Suprapubic skin (tissue), 4 donors: ENCODE data around the gene STARD8. TPM values are rescaled to one million over a fixed set of nuclear protein-coding genes. Genes with fewer than 3 reads are reported as not detected.

ENCODE experiments used
- DNase-seq, 2 donors: peaks; one replicate each; pipeline ENCODE4 v3.0.0-alpha.2; 2019; ENCODE audit warnings: low spot score in 2 of 2
- H3K27ac ChIP-seq: fragments of 200-600 bp; sonication (generic); one replicate; pipeline ENCODE4 v1.5.1; 2019
- H3K27me3 ChIP-seq: fragments of 200-600 bp; sonication (generic); one replicate; pipeline ENCODE4 v1.5.1; 2019
- H3K36me3 ChIP-seq: fragments of 200-600 bp; sonication (generic); one replicate; pipeline ENCODE4 v1.5.1; 2019
- H3K4me1 ChIP-seq: fragments of 200-600 bp; sonication (generic); one replicate; pipeline ENCODE4 v1.5.1; 2019
- H3K4me3 ChIP-seq: fragments of 200-600 bp; sonication (generic); one replicate; pipeline ENCODE4 v1.5.1; 2019; ENCODE audit warnings: mild to moderate bottlenecking
- H3K9me3 ChIP-seq: fragments of 200-600 bp; sonication (generic); one replicate; pipeline ENCODE4 v1.5.1; 2019
- CTCF ChIP-seq, 2 donors: fragments of 200-600 bp in 1 of 2; fragments of 450-650 bp in 1 of 2; sonication (generic) in 1 of 2; IDR thresholded peaks; one replicate each; pipeline ENCODE4 v1.5.1; 2016 to 2019; ENCODE audit warnings: antibody characterized with exemption in 2 of 2, mild to moderate bottlenecking in 1 of 2, moderate library complexity in 1 of 2
- EP300 ChIP-seq: sonication (generic); formaldehyde crosslinking; IDR thresholded peaks from one replicate; pipeline ENCODE4 v1.6.1; 2017; ENCODE audit warnings: antibody characterized with exemption
- POLR2A ChIP-seq, 2 donors: fragments of 450-650 bp; IDR thresholded peaks; one replicate each; pipeline ENCODE4 v1.6.1; 2017; ENCODE audit warnings: antibody characterized with exemption in 2 of 2, mild to moderate bottlenecking in 2 of 2, moderate library complexity in 2 of 2
- POLR2AphosphoS5 ChIP-seq, 3 donors: sonication (generic); formaldehyde crosslinking; IDR thresholded peaks; one replicate each; pipeline ENCODE4 v1.6.1; 2017; ENCODE audit warnings: antibody characterized with exemption in 3 of 3
- WGBS: methylation state at CpG from one replicate; pipeline ENCODE4 v1.1.5; 2018; 5-methylcytosine and 5-hydroxymethylcytosine counted together
- total RNA-seq, 4 donors: library from RNA; depleted of rRNA; stranded (reverse); fragments of >200 nt; gene quantifications; one replicate each; pipeline ENCODE4 v1.1.0, GENCODE V29; 2016

The STARD8 gene
- total RNA-seq, 4 donors from 2014 or later, result 2.0 to 4.5 (median 2.3) TPM

GRCh38 chrX:68669094-68669860, 21.8 kb downstream of the STARD8 start:
- TF ChIP-seq EP300 (no peak), CTCF (IDR thresholded peaks at IDR 0.05) (no peak), POLR2AphosphoS5 (IDR thresholded peaks at IDR 0.05) (no peak), POLR2A (IDR thresholded peaks at IDR 0.05) (no peak)
- Histone ChIP-seq H3K27ac (no peak overlapping the region), H3K4me3 (no peak overlapping the region), H3K4me1 (no peaks in the 10 kb centered on the region), H3K36me3 (no peaks in the 10 kb centered on the region), H3K27me3 (no peaks in the 10 kb centered on the region), H3K9me3 (no peaks in the 10 kb centered on the region)
- DNase-seq, result no peak
- WGBS, result 70% methylated on average over 10 of the region's 10 CpGs

- no peaks in the 10 kb centered on the region for H3K36me3 ChIP-seq
- TF ChIP-seq POLR2A (IDR thresholded peaks at IDR 0.05) (no peak), POLR2AphosphoS5 (IDR thresholded peaks at IDR 0.05) (no peak), CTCF (IDR thresholded peaks at IDR 0.05) (no peak), EP300 (no peak)
- H3K27me3 ChIP-seq, result no peaks in the 10 kb centered on the region
- no peaks in the 10 kb centered on the region for H3K9me3 ChIP-seq
- 62% methylated on average over 3 of the region's 3 CpGs for WGBS
- H3K27ac ChIP-seq, result no peak overlapping the region
- DNase-seq, result no peak
- H3K4me1 ChIP-seq, result no peaks in the 10 kb centered on the region
- H3K4me3 ChIP-seq, result no peak overlapping the region
Measured at GRCh38 chrX:68669871-68670270, 22.4 kb downstream of the STARD8 start.

GRCh38 chrX:68671221-68671620, 23.8 kb downstream of the STARD8 start:
- no peaks in the 10 kb centered on the region for H3K4me1 ChIP-seq
- no peaks in the 10 kb centered on the region for H3K27me3 ChIP-seq
- DNase-seq, result no peak
- H3K36me3 ChIP-seq, result no peaks in the 10 kb centered on the region
- no peak overlapping the region for H3K27ac ChIP-seq
- TF ChIP-seq POLR2A (IDR thresholded peaks at IDR 0.05) (no peak), POLR2AphosphoS5 (IDR thresholded peaks at IDR 0.05) (no peak), EP300 (no peak), CTCF (IDR thresholded peaks at IDR 0.05) (no peak)
- H3K4me3 ChIP-seq, result no peak overlapping the region
- H3K9me3 ChIP-seq, result no peaks in the 10 kb centered on the region

- TF ChIP-seq POLR2AphosphoS5 (IDR thresholded peaks at IDR 0.05) (no peak), CTCF (IDR thresholded peaks at IDR 0.05) (no peak), EP300 (no peak), POLR2A (IDR thresholded peaks at IDR 0.05) (no peak)
- Histone ChIP-seq H3K36me3 (no peaks in the 10 kb centered on the region), H3K4me1 (no peaks in the 10 kb centered on the region), H3K4me3 (no peak overlapping the region), H3K27me3 (no peaks in the 10 kb centered on the region), H3K27ac (peak overlapping the region; percentile 12), H3K9me3 (no peaks in the 10 kb centered on the region)
- no peak for DNase-seq
- 68% methylated on average over 3 of the region's 3 CpGs for WGBS
Measured at GRCh38 chrX:68672581-68673318, 25.3 kb downstream of the STARD8 start.

- TF ChIP-seq EP300 (no peak), POLR2A (IDR thresholded peaks at IDR 0.05) (no peak), POLR2AphosphoS5 (IDR thresholded peaks at IDR 0.05) (no peak), CTCF (IDR thresholded peaks at IDR 0.05) (no peak)
- no peaks in the 10 kb centered on the region for H3K36me3 ChIP-seq
Measured at GRCh38 chrX:68675571-68675970, 28.1 kb downstream of the STARD8 start.

More at GRCh38 chrX:68675571-68675970, 28.1 kb downstream of the STARD8 start:
- H3K27ac ChIP-seq, result no peak overlapping the region
- no peak for DNase-seq
- H3K9me3 ChIP-seq, result no peaks in the 10 kb centered on the region
- 84% methylated on average over 4 of the region's 4 CpGs for whole genome bisulfite sequencing
- no peak overlapping the region for H3K4me3 ChIP-seq
- H3K27me3 ChIP-seq, result no peaks in the 10 kb centered on the region
- no peaks in the 10 kb centered on the region for H3K4me1 ChIP-seq
